Activated CD4-positive, alpha-beta memory T cell treated with anti-CD3 and anti-CD28 coated beads for 36 hours (primary cell): ENCODE measurements around the gene HOXB1. TPM values are rescaled to one million over a fixed set of nuclear protein-coding genes. Genes with fewer than 3 reads are reported as not detected.
A peak's percentile ranks its signal among the peaks of the same experiment; 100 is the strongest.

Experiments
- CTCF ChIA-PET: fragments of 350-600 bp; sonication (Branson Sonifier 250); formaldehyde crosslinking; loops from one replicate; lab custom pipeline; 2021; ENCODE audit warnings: antibody characterized with exemption, inconsistent platforms; lab: Charles Lee
- POLR2A ChIA-PET: fragments of 350-600 bp; sonication (Branson Sonifier 250); formaldehyde crosslinking; loops from one replicate; lab custom pipeline; 2021; ENCODE audit warnings: antibody characterized with exemption; lab: Charles Lee
- DNase-seq: peaks from one replicate; pipeline ENCODE4 v3.0.0-alpha.2; 2020
- H3K27ac Mint-ChIP-seq: one replicate; pipeline ENCODE4 v1.8.0; 2021; ENCODE audit warnings: mixed read lengths
- H3K27me3 Mint-ChIP-seq: one replicate; pipeline ENCODE4 v1.8.0; 2021; ENCODE audit warnings: mixed read lengths
- H3K36me3 Mint-ChIP-seq: one replicate; pipeline ENCODE4 v1.8.0; 2021; ENCODE audit warnings: mixed read lengths
- H3K4me1 Mint-ChIP-seq: one replicate; pipeline ENCODE4 v1.8.0; 2021; ENCODE audit warnings: low read depth, mixed read lengths
- H3K4me3 Mint-ChIP-seq: one replicate; pipeline ENCODE4 v1.8.0; 2021; ENCODE audit warnings: mild to moderate bottlenecking, mixed read lengths
- H3K9me3 Mint-ChIP-seq: one replicate; pipeline ENCODE4 v1.8.0; 2021; ENCODE audit warnings: mixed read lengths
- intact Hi-C: fragments of 100-400 bp; cut with micrococcal nuclease; formaldehyde crosslinking; loops from one replicate; pipeline ENCODE4 v1.15.1; 2023
- total RNA-seq, 2 experiments: library from RNA; stranded (reverse); gene quantifications; one replicate each; pipeline ENCODE4 v1.2.3, GENCODE V29; 2021

HOXB1 gene
- total RNA-seq, result not detected

DNA sequence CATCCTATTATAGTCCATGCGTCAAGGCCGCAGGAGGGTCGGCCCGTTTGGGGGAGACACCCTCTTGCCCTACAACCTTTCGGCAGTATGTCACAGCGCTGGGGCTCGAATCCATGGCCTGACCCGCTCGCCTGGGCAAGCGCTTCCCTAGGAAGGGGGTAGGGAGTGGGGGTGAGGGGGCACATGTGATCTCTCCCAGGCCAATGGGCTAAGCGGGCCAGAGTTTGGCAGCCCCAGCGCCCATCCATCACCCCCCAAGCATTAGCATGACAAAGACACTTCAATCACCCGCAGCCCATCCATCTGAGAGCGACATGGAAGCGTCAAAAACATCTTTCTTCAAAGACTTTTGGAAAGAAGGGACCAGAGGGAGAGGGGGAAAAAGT is at the start of gene HOXB1:
HOXB1 (minus strand) TSS at position 125 of the 386 bp plus-strand sequence; CDS start at position 18, 107 bp downstream.
- CTCF ChIA-PET, result no interaction called here
- POLR2A ChIA-PET, result interaction anchor here (0.6 kb wide), 1 partner anchor 166 kb away, joined by 4 read pairs; no protein-coding TSS in a partner anchor
- no peaks in the 10 kb centered on the region for H3K9me3 Mint-ChIP-seq
- H3K36me3 Mint-ChIP-seq, result no peaks in the 10 kb centered on the region
- no peak within 1 kb of the TSS for H3K27ac Mint-ChIP-seq
- no peak within 1 kb of the TSS for H3K4me3 Mint-ChIP-seq
- intact Hi-C loops, result no loop called here
- no peaks in the 10 kb centered on the region for H3K4me1 Mint-ChIP-seq
- no peak for DNase-seq
- H3K27me3 Mint-ChIP-seq, result peaks cover 11% of the 10 kb centered on the region

DNA sequence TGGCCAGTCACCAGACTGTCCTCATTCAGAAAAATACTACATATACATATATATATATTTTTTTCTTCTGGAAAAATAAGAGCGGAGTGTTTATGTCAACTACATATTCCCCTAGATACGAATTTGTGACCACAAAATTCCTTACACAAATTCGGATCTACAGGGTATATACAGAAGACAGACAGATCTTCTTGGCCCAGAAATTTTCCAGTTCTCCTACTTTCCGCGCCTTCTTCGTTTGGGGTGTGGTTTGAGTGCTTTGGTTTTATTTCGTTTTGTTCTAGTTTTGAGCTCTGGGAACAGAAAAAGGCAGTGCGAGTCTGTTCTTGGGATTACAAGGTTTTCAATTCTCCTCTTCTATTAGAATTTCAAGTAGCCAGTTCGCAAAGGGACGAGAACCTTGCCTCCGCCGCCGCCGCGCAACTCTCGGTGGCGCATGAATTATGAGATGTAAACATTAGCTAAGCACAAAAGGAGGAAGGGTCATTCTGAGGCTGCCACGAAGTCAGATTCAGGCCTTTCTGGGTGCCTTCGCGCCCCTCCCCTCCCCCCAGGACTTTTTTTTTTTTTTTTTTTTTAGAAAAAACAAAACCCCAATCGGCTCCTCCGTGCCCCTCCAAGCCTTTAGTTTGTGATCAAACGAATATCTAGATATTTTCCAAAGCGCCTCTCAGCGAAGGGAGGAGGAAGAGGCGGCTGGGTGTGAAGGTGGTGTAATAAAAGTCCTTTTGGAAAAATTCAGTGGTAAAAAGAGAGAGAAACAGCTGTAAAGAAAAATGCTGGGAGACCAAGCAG is 49.1 kb upstream of the HOXB1 start:
- DNase-seq, result no peak
- H3K36me3 Mint-ChIP-seq, result no peaks in the 10 kb centered on the region
- ChIA-PET CTCF (no interaction called here), POLR2A (no interaction called here)
- H3K27ac Mint-ChIP-seq, result no peak overlapping the region
- peaks cover 37% of the 10 kb centered on the region for H3K4me1 Mint-ChIP-seq
- H3K27me3 Mint-ChIP-seq, result peaks cover 52% of the 10 kb centered on the region
- H3K4me3 Mint-ChIP-seq, result peak overlapping the region; percentile 33
- no peaks in the 10 kb centered on the region for H3K9me3 Mint-ChIP-seq
- intact Hi-C loops, result loop anchor here (2.0 to 5.0 kb wide), 2 partner anchors 38 to 89 kb away; no protein-coding TSS in a partner anchor

DNA sequence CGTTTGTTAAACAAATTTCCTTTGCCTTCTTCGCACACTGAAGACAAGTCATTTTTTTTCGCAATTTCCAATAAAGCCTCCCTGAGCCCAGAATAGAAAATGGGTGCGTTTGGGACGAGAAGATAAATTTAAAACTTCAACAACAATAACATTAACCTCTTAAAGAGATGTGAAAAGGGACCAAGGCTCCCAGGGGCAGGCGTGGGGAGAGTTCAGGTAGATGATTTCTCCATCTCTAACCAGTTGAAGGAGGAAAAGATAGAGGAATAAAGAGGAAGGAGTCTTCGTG is 48.6 kb upstream of the HOXB1 start:
- CTCF ChIA-PET, result no interaction called here
- Mint-ChIP-seq H3K4me3 (peak overlapping the region; percentile 80), H3K27me3 (peaks cover 52% of the 10 kb centered on the region), H3K27ac (no peak overlapping the region), H3K4me1 (peaks cover 35% of the 10 kb centered on the region), H3K9me3 (no peaks in the 10 kb centered on the region), H3K36me3 (no peaks in the 10 kb centered on the region)
- POLR2A ChIA-PET, result no interaction called here
- intact Hi-C loops, result loop anchor here (2.0 to 5.0 kb wide), 2 partner anchors 37 to 89 kb away; no protein-coding TSS in a partner anchor
- DNase-seq, result no peak

DNA sequence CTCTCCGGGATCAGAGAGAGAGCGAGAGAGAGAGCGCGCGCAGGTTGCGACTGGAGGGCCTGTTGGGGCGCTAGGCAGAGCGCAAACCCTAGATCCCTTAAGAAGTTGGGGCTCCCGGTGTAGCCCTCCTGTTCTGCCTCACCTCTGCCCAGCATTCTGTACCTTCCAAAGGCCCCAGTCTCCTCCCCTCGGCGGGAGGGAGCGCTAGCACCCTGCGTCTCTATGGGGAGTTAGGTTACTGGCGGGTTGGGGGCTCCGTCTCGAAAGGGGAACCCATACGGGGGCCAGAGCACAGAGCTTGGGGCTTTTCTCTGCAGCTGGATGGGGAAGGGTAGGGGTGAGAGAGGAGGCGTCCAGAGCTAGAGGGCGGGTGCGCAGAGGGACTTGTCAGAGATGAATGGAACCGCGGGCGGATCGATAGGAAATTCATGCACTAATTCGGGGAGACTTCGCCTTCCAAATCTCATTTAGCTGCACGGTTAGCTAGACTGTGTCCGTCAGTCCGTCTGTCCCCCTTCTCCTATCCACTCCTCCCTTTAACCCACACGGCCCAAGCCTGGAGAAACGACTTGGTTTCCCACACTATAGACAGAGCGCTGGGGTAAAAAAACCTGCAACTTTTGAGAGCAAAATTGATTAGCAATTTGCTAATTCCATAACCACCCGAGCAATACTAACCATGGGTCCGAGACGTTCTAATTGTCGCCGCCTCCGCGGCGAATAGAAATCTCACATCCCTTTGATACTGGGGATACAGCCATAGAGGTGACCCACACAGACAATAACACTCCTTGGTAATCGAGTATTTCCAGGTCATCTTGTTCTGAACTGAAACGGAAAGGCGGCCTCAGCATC is 48.0 kb upstream of the HOXB1 start:
- H3K4me3 Mint-ChIP-seq, result peak overlapping the region; percentile 80
- peaks cover 35% of the 10 kb centered on the region for H3K4me1 Mint-ChIP-seq
- H3K27ac Mint-ChIP-seq, result peak overlapping the region; percentile 59
- H3K36me3 Mint-ChIP-seq, result no peaks in the 10 kb centered on the region
- DNase-seq, result peak; percentile 34
- intact Hi-C loops, result loop anchor here (2.0 to 5.0 kb wide), 2 partner anchors 37 to 88 kb away; no protein-coding TSS in a partner anchor
- ChIA-PET POLR2A (no interaction called here), CTCF (interaction anchor here (1.3 kb wide), 1 partner anchor 36 kb away, joined by 3 read pairs; no protein-coding TSS in a partner anchor)
- H3K27me3 Mint-ChIP-seq, result peaks cover 47% of the 10 kb centered on the region
- H3K9me3 Mint-ChIP-seq, result no peaks in the 10 kb centered on the region

DNA sequence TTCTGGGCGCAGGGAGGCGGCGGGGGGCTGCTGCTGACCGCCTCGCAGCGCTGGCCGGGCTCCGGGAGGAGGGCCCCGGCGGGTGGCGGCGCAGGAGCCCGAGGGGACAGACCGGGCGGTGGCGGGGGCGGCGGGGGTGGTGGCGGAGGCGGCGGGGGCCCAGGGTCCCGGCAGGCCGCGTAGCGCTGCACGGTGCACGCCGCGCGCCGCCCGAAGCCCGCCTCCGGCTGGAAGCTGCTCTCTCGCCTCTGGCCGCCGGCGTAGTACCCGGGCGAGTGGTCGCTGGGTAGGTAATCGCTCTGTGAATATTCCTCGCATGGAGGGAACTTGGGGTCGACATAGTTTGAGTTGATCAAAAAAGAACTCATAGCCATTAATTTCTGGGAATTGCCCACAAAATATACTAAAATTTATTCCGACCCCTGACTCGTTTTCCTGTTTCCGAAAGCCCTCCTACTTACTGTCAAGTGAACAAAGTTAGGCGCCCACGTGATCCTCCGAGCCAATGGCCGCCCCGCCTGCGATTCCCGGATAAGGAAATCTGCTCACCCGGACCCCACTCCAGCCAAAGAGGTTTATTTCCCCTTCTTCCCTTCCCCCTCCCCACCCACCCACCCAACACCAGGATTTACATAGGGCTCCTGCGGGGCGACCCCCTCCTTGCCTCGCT is 47.3 kb upstream of the HOXB1 start, which contains the start of gene HOXB4:
HOXB4 (minus strand) TSS at position 405 of the 670 bp plus-strand sequence; CDS start at position 374, 31 bp downstream.
- ChIA-PET POLR2A (interaction anchor here (1.0 kb wide), 1 partner anchor 34 kb away, joined by 3 read pairs; no protein-coding TSS in a partner anchor), CTCF (interaction anchor here (1.3 to 1.4 kb wide), 2 partner anchors 36 to 85 kb away, joined by 3 read pairs; no protein-coding TSS in a partner anchor)
- peak; percentile 82 for DNase-seq
- Mint-ChIP-seq H3K27me3 (peaks cover 42% of the 10 kb centered on the region), H3K36me3 (no peaks in the 10 kb centered on the region), H3K4me1 (peaks cover 35% of the 10 kb centered on the region), H3K4me3 (peak within 1 kb of the TSS; percentile 80), H3K9me3 (no peaks in the 10 kb centered on the region), H3K27ac (peak within 1 kb of the TSS; percentile 59)
- intact Hi-C loops, result loop anchor here (2.0 to 5.0 kb wide), 2 partner anchors 36 to 87 kb away; no protein-coding TSS in a partner anchor

DNA sequence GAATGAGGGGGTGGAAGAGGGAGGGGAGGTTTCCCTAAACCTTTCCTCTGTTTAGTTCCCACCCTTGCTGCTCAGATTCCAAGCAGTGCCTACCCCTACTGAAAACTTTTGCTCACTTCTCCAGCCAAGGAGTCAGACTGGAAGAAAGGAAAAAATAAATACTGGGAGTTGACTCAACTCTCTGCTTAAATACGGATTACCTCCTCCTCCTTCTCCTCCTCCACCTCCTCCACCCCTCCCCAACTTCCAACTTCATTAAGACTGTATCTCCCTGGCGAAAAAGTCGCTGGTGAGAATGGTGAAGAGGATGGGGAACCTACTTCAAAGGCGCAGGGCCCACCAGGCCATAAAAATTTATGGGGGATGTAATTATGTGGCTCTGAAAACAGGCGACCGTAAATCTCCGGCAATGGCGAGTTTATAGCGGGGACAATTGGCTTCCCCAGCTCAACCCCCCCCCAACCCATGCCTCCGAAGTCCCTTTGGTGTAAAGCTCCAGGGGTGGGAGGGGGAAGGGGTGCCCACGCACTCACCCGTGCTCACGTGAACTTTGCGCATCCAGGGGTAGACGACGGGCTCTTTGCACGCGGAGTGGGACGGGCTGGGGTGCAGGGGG is 46.6 kb upstream of the HOXB1 start:
- CTCF ChIA-PET, result interaction anchor here (1.3 to 1.4 kb wide), 2 partner anchors 35 to 85 kb away, joined by 3 read pairs; no protein-coding TSS in a partner anchor
- peak overlapping the region; percentile 76 for H3K4me3 Mint-ChIP-seq
- no peaks in the 10 kb centered on the region for H3K36me3 Mint-ChIP-seq
- POLR2A ChIA-PET, result interaction anchor here (1.0 kb wide), 1 partner anchor 34 kb away, joined by 3 read pairs; no protein-coding TSS in a partner anchor
- peak overlapping the region; percentile 56 for H3K27ac Mint-ChIP-seq
- peaks cover 35% of the 10 kb centered on the region for H3K4me1 Mint-ChIP-seq
- intact Hi-C loops, result loop anchor here (5.0 kb wide), 1 partner anchor 35 kb away; no protein-coding TSS in a partner anchor
- H3K9me3 Mint-ChIP-seq, result no peaks in the 10 kb centered on the region
- H3K27me3 Mint-ChIP-seq, result peaks cover 36% of the 10 kb centered on the region
- peak; percentile 30 for DNase-seq

DNA sequence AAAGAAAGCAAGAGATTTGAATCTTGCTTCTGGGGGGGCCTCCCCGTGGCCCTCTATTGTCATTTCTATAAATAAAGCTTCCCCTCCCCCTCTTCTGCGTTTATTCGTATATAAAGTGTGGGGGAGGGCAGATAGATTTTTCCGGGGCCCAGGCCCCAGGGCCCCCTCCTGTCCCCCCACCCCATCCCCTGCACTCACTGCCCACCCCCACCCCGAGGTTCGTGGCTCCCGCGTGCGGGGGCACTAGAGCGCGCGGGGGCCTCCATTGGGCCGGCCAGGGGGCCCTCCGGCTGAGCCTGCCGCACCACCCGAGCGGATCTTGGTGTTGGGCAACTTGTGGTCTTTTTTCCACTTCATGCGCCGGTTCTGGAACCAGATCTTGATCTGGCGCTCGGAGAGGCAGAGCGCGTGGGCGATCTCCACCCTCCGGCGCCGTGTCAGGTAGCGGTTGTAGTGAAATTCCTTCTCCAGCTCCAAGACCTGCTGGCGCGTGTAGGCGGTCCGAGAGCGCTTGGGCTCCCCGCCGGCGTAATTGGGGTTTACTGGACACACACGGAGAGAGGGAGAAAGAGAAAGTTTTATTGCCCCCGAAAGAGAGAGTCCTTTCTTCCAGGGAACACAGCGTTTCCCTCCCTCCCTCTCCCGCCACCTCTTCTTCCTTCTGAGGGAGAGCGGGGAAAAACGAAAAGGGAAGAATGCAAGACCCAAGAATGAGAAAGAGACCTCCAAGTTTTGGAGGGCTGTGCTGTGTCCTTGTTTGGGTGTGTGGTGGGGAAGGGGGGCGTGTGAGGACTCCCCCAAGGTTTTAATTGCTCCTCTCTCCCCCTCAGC is 45.9 kb upstream of the HOXB1 start:
- ChIA-PET CTCF (interaction anchor here (1.4 kb wide), 1 partner anchor 84 kb away, joined by 3 read pairs; no protein-coding TSS in a partner anchor), POLR2A (no interaction called here)
- H3K4me3 Mint-ChIP-seq, result peak overlapping the region; percentile 76
- no peak overlapping the region for H3K27ac Mint-ChIP-seq
- H3K36me3 Mint-ChIP-seq, result no peaks in the 10 kb centered on the region
- no peaks in the 10 kb centered on the region for H3K9me3 Mint-ChIP-seq
- no peak for DNase-seq
- peaks cover 34% of the 10 kb centered on the region for H3K4me1 Mint-ChIP-seq
- peaks cover 32% of the 10 kb centered on the region for H3K27me3 Mint-ChIP-seq
- intact Hi-C loops, result loop anchor here (5.0 kb wide), 1 partner anchor 34 kb away; no protein-coding TSS in a partner anchor

DNA sequence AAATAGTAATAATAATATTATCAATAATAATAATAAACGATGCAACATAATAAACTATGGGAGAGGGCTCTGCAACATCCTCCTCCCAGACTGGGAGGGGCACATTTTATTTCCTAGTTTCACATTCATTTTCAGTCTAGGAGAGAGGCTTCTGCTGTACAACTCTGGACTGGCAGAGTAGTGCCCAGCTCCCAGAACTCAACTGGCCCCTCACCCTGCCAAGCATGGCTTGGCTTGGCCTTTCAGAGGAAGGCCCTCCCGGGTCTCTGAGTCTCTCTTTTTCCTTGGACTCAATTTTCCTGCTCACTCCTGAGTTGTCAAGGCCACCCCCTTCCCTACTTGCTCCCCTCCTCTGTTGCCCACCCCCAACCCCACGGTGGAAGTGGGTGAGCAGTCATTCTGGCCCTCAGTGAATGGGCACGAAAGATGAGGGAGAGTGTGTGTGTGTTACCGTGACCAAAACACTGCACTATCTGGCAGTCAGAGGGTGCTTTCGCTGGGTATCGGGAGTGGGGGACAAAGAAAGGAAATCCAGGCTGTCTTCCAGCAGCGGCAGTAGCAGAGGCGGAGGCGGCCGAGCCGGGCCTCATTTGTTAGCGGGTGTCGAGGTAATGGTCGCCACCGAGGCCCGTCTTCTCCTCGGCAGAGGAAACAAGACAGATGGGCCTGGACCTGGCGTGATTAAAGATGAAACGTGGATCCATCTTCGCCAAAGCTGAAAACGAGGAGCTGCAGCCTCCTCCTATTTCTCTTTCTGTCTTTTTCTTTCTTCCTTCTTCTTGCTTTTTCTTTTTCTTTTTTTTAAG is 45.1 kb upstream of the HOXB1 start:
- intact Hi-C loops, result loop anchor here (5.0 kb wide), 1 partner anchor 34 kb away; no protein-coding TSS in a partner anchor
- no peak for DNase-seq
- H3K27ac Mint-ChIP-seq, result no peak overlapping the region
- H3K9me3 Mint-ChIP-seq, result no peaks in the 10 kb centered on the region
- H3K27me3 Mint-ChIP-seq, result peaks cover 24% of the 10 kb centered on the region
- H3K4me3 Mint-ChIP-seq, result peak overlapping the region; percentile 13
- ChIA-PET CTCF (interaction anchor here (1.0 to 2.1 kb wide), 2 partner anchors 12 to 84 kb away, joined by 3 to 5 read pairs; no protein-coding TSS in a partner anchor), POLR2A (no interaction called here)
- peaks cover 27% of the 10 kb centered on the region for H3K4me1 Mint-ChIP-seq
- H3K36me3 Mint-ChIP-seq, result no peaks in the 10 kb centered on the region

DNA sequence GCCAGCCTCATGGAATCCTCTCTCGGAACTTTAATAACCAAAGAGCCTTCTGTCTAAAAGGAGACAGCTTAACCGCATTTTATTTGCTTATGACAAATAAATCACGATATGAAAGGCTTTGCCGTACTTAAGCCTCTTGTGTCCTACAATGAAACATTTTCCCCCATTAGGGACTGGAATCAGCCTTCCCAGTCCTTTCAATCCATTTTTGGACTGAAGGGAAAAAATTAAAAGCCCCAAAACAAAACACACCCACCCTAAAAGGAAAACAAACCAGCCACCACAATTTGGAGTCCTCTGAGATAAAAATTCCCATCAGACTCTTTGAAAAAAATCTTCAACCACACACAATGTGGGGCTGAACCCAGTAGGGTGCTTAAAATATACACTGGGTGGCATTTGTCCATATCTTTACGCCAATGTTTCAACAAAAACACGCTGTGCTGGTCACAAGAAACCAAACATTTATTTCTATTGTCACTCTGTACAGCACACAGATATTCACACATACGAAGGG is 44.3 kb upstream of the HOXB1 start:
- intact Hi-C loops, result loop anchor here (5.0 kb wide), 1 partner anchor 33 kb away; no protein-coding TSS in a partner anchor
- Mint-ChIP-seq H3K27me3 (peaks cover 17% of the 10 kb centered on the region), H3K4me1 (peaks cover 20% of the 10 kb centered on the region), H3K9me3 (no peaks in the 10 kb centered on the region), H3K4me3 (no peak overlapping the region), H3K27ac (no peak overlapping the region), H3K36me3 (no peaks in the 10 kb centered on the region)
- DNase-seq, result no peak
- ChIA-PET POLR2A (no interaction called here), CTCF (interaction anchor here (1.0 to 2.1 kb wide), 2 partner anchors 12 to 83 kb away, joined by 3 to 5 read pairs; no protein-coding TSS in a partner anchor)
